Glutamatergic neuron (in vitro differentiated cells): ENCODE results near the gene TMEM80. TPM values are rescaled to one million over a fixed set of nuclear protein-coding genes. Genes with fewer than 3 reads are reported as not detected.
"Not testable (repeated sequence)": the region's sequence is repeated elsewhere in the genome, so short reads cannot be mapped to it uniquely, and the experiment has no call there.

Experiments used
- DNase-seq: peaks from one replicate; pipeline ENCODE4 v3.0.0; 2022
- H3K27ac Mint-ChIP-seq: one replicate; pipeline ENCODE4 v1.8.0; 2020; ENCODE audit warnings: mild to moderate bottlenecking, mixed read lengths, inconsistent platforms; ENCODE audit not compliant: unreplicated experiment
- H3K27me3 Mint-ChIP-seq: one replicate; pipeline ENCODE4 v1.8.0; 2020; ENCODE audit warnings: mild to moderate bottlenecking, moderate library complexity, mixed read lengths, inconsistent platforms; ENCODE audit not compliant: unreplicated experiment
- H3K36me3 Mint-ChIP-seq: one replicate; pipeline ENCODE4 v1.8.0; 2020; ENCODE audit warnings: mild to moderate bottlenecking, mixed read lengths, inconsistent platforms; ENCODE audit not compliant: unreplicated experiment
- H3K4me1 Mint-ChIP-seq: one replicate; pipeline ENCODE4 v1.8.0; 2020; ENCODE audit warnings: mild to moderate bottlenecking, low read depth, mixed read lengths, inconsistent platforms; ENCODE audit not compliant: unreplicated experiment
- H3K4me3 Mint-ChIP-seq: one replicate; pipeline ENCODE4 v1.8.0; 2020; ENCODE audit warnings: mild to moderate bottlenecking, mixed read lengths, inconsistent platforms; ENCODE audit not compliant: unreplicated experiment
- H3K9me3 Mint-ChIP-seq: one replicate; pipeline ENCODE4 v1.8.0; 2020; ENCODE audit warnings: mild to moderate bottlenecking, moderate library complexity, mixed read lengths, inconsistent platforms; ENCODE audit not compliant: unreplicated experiment
- CTCF ChIP-seq: fragments of 200-600 bp; sonication (generic); IDR thresholded peaks from one replicate; pipeline ENCODE4 v1.5.0; 2021; ENCODE audit not compliant: partially characterized antibody, unreplicated experiment
- long read RNA-seq: library from polyadenylated mRNA; unstranded; transcript quantifications from one replicate; pipeline ENCODE4 v2.0.0, GENCODE V29; 2020; ENCODE audit not compliant: unreplicated experiment
- total RNA-seq: library from RNA; stranded (reverse); fragmentation: NEBNext Ultra II Directional; extraction: Animal tissue kit (Norgen Biotek cat#: 25700); gene quantifications from one replicate; pipeline ENCODE4 v1.2.1, GENCODE V29; 2021; ENCODE audit not compliant: unreplicated experiment

TMEM80 gene
- total RNA-seq: 29.7 TPM
- long read RNA-seq, partial matches to known transcripts: 4 of 18 reads
- long read RNA-seq, other reads (novel, unspliced or antisense): 14 of 18 reads

- H3K27me3 Mint-ChIP-seq: peaks cover 11% of the 10 kb centered on the region
- TF ChIP-seq CTCF: no peak
- H3K9me3 Mint-ChIP-seq: peaks cover 11% of the 10 kb centered on the region
- peak within 1 kb of the TSS; percentile 85 for H3K4me3 Mint-ChIP-seq
- H3K27ac Mint-ChIP-seq: peak within 1 kb of the TSS; percentile 85
- peak; percentile 100 for DNase-seq
- no peaks in the 10 kb centered on the region for H3K36me3 Mint-ChIP-seq
- peaks cover 31% of the 10 kb centered on the region for H3K4me1 Mint-ChIP-seq
Measured at GRCh38 chr11:695538-696248, at the start of gene TMEM80. Gene TMEM80, plus strand, starts transcription at chr11:695816. Its CDS starts 12 bp downstream, at chr11:695828.

- Mint-ChIP-seq H3K27me3 (peaks cover 2% of the 10 kb centered on the region), H3K4me1 (peaks cover 3% of the 10 kb centered on the region)
Measured at GRCh38 chr11:646214-646613, 49.4 kb upstream of the TMEM80 start.

GRCh38 chr11:647672-648158, 47.9 kb upstream of the TMEM80 start:
- H3K4me3 Mint-ChIP-seq, DNase-seq, H3K27me3 Mint-ChIP-seq, H3K9me3 Mint-ChIP-seq, H3K4me1 Mint-ChIP-seq, H3K36me3 Mint-ChIP-seq: not testable (repeated sequence)
- H3K27ac Mint-ChIP-seq: peak overlapping the region; percentile 6

More at GRCh38 chr11:646214-646613, 49.4 kb upstream of the TMEM80 start:
- peaks cover 2% of the 10 kb centered on the region for H3K9me3 Mint-ChIP-seq
- TF ChIP-seq CTCF: no peak
- DNase-seq: no peak
- H3K36me3 Mint-ChIP-seq: no peaks in the 10 kb centered on the region
- no peak overlapping the region for H3K4me3 Mint-ChIP-seq
- H3K27ac Mint-ChIP-seq: no peak overlapping the region

- Mint-ChIP-seq H3K9me3 (no peaks in the 10 kb centered on the region), H3K27me3 (no peaks in the 10 kb centered on the region), H3K36me3 (no peaks in the 10 kb centered on the region), H3K4me1 (peaks cover 3% of the 10 kb centered on the region), H3K27ac (no peak overlapping the region), H3K4me3 (no peak overlapping the region)
- no peak for DNase-seq
- no peak for TF ChIP-seq CTCF
Measured at GRCh38 chr11:650482-650881, 45.1 kb upstream of the TMEM80 start.

GRCh38 chr11:653136-653535, 42.5 kb upstream of the TMEM80 start:
- not testable (repeated sequence) for H3K27me3 Mint-ChIP-seq, H3K27ac Mint-ChIP-seq, H3K9me3 Mint-ChIP-seq, H3K36me3 Mint-ChIP-seq, H3K4me3 Mint-ChIP-seq, H3K4me1 Mint-ChIP-seq, DNase-seq

- TF ChIP-seq CTCF: no peak
- Mint-ChIP-seq H3K9me3 (no peaks in the 10 kb centered on the region), H3K27ac (no peak overlapping the region)
Measured at GRCh38 chr11:653837-654236, 41.8 kb upstream of the TMEM80 start.

GRCh38 chr11:654444-654843, 41.2 kb upstream of the TMEM80 start:
- H3K36me3 Mint-ChIP-seq, H3K9me3 Mint-ChIP-seq: not testable (repeated sequence)

More at GRCh38 chr11:653837-654236, 41.8 kb upstream of the TMEM80 start:
- Mint-ChIP-seq H3K4me1 (no peaks in the 10 kb centered on the region), H3K36me3 (no peaks in the 10 kb centered on the region), H3K27me3 (no peaks in the 10 kb centered on the region), H3K4me3 (no peak overlapping the region)
- no peak for DNase-seq

More at GRCh38 chr11:654444-654843, 41.2 kb upstream of the TMEM80 start:
- not testable (repeated sequence) for H3K27me3 Mint-ChIP-seq, DNase-seq, H3K4me3 Mint-ChIP-seq, H3K4me1 Mint-ChIP-seq, H3K27ac Mint-ChIP-seq
